Stimulated activated CD8-positive, alpha-beta memory T cell treated with anti-CD3 and anti-CD28 coated beads, Interleukin-12 subunit alpha, Interleukin-12 subunit beta, amount 100 ng/mL, for 24 hours (primary cell): ENCODE results near the gene ZNF142.
A peak's percentile ranks its signal among the peaks of the same experiment; 100 is the strongest.
"Not testable (repeated sequence)": the region's sequence is repeated elsewhere in the genome, so short reads cannot be mapped to it uniquely, and the experiment has no call there.

Source experiments
- DNase-seq: peaks from one replicate; pipeline ENCODE4 v3.0.0-alpha.2; 2020; ENCODE audit errors: extremely low read depth

Gene ZNF142, protein sequence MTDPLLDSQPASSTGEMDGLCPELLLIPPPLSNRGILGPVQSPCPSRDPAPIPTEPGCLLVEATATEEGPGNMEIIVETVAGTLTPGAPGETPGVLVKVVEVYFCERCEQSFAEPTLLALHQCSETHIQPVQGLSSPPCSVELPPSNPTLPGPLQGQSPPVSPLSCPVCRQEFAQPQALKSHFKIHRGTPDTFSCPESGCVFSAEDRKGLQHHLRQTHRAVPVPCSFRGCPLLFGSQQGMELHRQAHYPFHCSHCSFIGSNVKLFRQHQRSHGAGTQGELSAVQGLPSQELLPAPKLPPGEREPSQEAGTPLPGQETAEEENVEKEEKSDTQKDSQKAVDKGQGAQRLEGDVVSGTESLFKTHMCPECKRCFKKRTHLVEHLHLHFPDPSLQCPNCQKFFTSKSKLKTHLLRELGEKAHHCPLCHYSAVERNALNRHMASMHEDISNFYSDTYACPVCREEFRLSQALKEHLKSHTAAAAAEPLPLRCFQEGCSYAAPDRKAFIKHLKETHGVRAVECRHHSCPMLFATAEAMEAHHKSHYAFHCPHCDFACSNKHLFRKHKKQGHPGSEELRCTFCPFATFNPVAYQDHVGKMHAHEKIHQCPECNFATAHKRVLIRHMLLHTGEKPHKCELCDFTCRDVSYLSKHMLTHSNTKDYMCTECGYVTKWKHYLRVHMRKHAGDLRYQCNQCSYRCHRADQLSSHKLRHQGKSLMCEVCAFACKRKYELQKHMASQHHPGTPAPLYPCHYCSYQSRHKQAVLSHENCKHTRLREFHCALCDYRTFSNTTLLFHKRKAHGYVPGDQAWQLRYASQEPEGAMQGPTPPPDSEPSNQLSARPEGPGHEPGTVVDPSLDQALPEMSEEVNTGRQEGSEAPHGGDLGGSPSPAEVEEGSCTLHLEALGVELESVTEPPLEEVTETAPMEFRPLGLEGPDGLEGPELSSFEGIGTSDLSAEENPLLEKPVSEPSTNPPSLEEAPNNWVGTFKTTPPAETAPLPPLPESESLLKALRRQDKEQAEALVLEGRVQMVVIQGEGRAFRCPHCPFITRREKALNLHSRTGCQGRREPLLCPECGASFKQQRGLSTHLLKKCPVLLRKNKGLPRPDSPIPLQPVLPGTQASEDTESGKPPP (N-terminal part only)

DNA sequence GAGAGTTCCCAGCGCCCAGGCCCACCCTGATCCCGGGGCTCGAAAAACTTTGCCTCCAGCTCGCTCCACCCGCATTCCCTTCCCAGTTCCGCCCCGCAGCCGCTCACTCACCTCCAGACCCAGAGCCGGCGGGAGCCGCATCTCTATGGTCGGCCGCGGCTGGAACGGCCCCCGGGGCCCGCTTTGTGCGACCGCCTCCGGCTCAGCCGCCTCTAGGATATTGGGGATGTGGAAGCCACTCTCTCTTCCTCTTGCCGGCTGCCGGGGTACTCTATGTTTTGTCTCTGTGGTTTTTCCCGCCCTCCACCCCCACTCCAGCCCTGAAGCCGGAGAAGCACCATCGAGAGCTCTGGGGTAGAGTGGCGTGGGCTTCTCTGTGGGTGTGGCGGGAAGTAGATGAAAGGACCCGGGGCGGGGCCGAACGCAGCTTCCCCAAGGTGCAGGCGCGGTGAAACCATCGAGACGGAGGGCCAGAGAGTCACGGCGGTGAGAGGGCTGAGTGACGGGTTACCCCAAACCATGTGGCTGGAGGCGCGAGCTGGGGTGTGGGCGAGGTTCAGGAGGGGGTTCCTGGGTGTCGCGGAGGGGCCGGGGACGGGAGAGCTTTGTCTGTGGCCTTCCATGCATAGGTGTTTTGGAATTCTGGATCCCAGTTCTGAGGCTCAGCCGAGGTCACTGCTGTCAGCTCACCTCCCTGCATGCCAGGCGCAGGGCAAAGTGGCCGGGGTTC lies at the start of gene ZNF142, which contains the start of gene BCS1L:
Gene ZNF142, minus strand, starts transcription at position 366 of the 730 bp plus-strand sequence. CDS start 3,194 bp downstream, outside the sequence.
Gene BCS1L, plus strand, starts transcription at position 426 of the 730 bp plus-strand sequence. CDS start 1,305 bp downstream, outside the sequence.
- DNase-seq: peak; percentile 93

- DNase-seq: no peak
These were observed 48.7 kb upstream of the ZNF142 start for GRCh38 chr2:218708086-218708485.

- no peak for DNase-seq
These were observed 43.9 kb upstream of the ZNF142 start for GRCh38 chr2:218703341-218703740.

- DNase-seq: no peak
These were observed 42.4 kb upstream of the ZNF142 start for GRCh38 chr2:218701806-218702205.

DNA sequence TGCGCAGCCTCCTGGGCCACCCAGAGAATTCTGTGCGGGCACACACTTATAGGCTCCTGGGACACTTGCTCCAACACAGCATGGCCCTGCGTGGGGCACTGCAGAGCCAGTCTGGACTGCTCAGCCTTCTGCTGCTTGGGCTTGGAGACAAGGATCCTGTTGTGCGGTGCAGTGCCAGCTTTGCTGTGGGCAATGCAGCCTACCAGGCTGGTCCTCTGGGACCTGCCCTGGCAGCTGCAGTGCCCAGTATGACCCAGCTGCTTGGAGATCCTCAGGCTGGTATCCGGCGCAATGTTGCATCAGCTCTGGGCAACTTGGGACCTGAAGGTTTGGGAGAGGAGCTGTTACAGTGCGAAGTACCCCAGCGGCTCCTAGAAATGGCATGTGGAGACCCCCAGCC lies 39.5 kb upstream of the ZNF142 start:
- DNase-seq: no peak

- no peak for DNase-seq
These were observed 35.2 kb upstream of the ZNF142 start for GRCh38 chr2:218694405-218695145.

DNA sequence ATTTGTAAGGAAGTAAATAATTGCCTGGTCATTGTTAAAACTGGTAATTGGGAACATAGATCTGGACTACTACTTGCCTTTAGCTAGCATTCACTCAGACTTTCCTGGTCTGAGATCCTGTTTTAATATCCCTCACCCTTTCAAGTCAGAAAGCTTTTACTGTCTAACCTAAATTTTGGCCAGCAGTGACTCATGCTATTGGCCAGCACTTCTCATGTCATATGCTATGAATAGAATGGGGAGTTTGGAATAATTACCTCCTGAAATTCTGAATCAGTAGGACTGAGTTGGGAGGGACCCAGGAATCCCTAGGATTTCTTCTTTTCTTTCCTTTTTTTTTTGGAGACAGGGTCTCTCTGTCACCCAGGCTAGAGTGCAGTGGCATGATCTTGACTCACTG lies 31.8 kb upstream of the ZNF142 start:
- no peak for DNase-seq

GRCh38 chr2:218687400-218688060 lies 28.1 kb upstream of the ZNF142 start:
- not testable (repeated sequence) for DNase-seq

DNA sequence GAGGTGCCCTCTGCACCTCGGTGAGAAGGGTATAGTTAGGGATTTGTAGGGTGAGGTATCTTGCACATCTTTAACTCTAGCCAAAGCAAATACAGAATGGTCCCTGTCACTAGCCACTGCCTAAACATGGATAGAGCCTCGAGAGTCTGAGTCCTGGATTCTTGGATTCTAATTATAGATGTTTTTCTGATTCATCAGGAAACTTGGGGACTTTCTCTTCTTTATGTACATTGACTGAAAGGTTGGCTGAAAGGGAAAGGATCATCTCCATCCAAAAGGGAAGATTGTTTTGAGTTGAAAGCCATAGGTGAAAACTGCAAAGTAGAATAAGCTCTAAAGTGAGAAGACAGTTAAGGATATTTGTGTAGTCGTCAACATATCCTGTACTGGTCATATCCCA lies 20.6 kb upstream of the ZNF142 start:
- DNase-seq: no peak

DNA sequence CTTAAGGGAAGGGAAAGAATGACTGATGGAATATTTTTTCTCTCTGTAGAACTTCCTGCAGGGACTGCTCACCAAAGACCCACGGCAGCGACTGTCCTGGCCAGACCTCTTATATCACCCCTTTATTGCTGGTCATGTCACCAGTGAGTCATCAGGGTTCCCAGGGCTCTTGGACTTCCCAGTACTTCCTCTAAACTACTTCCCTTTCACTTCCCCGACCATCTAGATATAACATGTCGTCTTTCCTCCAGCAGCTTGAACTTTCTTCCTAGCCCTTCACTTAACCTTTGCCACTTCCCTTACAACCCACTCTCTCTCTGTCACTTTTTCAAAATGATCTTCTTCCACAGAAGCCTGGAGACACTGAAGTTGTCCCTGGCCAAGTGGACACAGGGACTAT lies 19.7 kb upstream of the ZNF142 start:
- DNase-seq: no peak

DNA sequence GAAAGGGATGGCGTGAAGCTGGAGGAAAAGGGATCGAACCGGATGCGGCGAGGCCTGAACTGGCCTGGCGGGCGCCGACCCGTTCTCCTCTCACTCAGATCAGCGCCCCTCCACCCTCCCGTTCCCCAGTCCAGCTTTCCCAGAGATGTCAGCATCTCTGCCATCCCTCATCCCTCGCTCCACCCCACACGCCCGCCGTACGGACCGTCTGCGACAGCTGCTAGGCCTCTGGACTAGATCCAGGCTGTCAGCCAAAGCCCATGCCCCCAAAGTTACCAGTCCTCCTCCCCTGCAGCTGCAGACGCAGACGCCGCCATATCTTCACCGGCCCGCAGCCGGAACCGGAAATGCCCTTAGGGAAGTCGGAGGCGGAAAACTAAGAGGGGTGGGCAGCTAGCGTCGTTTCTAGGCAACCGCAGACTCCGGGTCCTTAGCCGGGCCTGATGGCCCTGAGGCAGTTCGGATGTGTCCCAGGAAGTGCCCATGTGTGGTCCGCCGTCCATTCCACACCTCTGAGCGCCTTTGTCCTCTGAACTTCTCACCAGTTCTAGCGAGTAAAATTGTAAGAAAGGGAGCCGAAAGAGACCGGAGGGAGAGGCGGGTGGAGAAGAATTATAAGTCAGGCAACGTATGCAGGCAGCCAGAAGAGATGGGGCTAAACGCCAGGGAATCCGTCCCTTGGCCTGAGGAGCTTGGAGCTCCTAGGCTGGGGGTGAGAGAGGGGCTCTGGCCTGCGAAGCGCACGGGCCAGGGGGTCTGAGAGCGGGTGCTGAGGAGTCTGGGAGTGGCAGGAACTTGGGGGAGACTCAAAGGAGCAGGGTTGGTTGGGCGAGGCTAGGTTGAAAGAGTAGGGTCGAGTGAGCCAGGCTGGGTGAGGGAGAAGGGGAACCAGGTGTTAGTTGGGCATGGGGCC lies 12.5 kb upstream of the ZNF142 start, which contains the start of the genes RNF25 and STK36:
Gene RNF25, minus strand, starts transcription at position 349 of the 913 bp plus-strand sequence. Its CDS starts 32 bp downstream, at position 317.
Gene STK36, plus strand, starts transcription at position 433 of the 913 bp plus-strand sequence. CDS start 744 bp downstream, outside the sequence.
- DNase-seq: peak; percentile 57

DNA sequence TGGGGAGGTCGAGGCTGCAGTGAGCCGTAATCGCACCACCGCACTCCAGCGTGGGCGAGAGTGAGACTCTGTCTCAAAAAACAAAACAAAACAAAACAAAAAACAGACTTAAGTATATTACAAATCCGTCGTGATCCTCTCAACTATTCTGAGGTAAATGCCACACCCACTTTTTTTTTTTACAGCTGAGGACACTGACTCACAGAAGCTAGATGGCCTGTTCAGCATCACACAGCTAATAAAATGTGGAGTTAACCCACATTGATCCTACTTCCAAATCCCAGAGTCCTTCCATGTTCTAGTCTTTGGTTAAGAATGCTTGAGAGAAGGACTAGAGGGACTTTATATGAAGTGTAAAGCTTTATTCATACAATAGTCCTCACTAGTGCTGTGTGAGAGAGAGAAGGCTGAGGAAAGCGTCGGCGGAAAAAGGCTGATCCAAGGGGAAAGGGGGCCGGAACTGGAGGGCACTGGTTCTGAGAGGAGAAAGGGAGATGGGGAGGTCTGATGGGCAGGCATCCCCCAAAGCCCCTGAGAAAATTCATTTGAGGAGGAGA lies 11.8 kb upstream of the ZNF142 start:
- no peak for DNase-seq

- no peak for DNase-seq
These were observed 5.2 kb upstream of the ZNF142 start for GRCh38 chr2:218664653-218665052.

DNA sequence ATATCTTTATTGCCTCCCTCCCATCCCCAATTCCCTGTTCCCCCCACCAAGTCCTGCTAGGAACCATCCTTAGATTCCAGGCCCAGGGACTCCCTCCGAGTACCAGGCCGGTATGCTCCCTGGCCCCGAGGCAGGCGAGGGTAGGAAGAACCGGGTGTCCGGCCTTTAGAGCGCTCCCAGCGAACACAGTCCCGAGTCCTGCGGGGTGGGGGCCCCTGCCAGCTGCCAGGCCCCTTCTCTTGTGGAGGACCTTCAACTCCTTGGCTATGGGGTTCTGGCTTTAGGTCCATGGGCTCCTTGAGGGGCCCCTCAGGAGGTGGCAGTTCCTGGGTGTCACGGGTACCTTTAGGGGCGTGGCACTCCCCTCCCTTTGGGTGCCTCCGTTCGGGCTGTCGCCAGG lies 4.5 kb upstream of the ZNF142 start:
- no peak for DNase-seq

DNA sequence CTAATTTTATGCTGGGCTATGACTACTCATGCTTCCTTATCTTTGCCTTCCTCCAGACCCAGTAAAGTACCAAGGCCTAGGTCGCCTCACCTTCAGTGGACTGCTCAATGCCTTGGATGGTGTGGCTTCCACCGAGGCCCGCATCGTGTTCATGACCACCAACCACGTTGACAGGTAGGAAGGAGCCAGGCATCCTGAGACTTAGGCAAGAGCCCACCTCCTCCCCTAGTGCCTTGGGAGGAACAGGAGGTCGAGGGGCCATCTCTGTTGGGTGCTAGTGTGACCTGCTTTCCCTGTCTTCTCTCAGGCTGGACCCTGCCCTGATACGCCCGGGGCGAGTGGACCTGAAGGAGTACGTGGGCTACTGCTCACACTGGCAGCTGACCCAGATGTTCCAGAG lies 3.4 kb upstream of the ZNF142 start:
- no peak for DNase-seq

GRCh38 chr2:218662377-218662776 lies 3.0 kb upstream of the ZNF142 start:
- DNase-seq: no peak

GRCh38 chr2:218659988-218660358 lies 550 bp upstream of the ZNF142 start:
- no peak for DNase-seq

DNA sequence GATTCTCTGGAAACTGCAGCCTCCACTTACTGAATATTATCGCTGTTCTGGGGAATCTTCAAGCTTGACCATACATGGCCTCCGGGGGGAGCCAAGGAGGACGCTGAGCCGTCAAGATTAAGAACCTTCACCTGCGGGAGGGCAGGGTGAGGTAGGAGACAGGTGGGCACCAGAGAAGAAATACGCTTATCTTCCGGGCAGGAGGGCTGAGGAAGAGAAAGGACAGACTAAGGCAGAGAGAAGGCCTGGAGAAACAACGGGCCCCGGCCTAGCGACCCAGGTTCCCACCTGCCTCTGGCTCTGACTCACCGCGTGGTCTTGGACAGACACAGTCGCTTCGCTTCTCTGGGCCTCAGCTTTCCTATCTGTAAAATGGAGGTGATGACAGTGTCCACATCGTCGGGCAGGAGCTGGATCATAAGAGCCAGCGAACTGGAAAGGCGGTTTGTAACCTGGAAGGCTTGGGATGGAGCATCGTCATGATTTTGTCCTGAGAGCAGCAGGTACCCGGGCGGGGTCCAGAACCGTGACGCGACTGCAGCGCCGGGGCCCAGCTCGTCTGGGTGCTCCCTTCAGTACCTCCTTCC lies 659 bp downstream of the ZNF142 start:
- DNase-seq: no peak
